SK-N-SH treated with all-trans-retinoic acid at 6 μM for 48 hours (cell line): ENCODE measurements around the gene LYVE1.

Source experiments
- ATAC-seq: fragments of 200-7000 bp; cut with Tn5 transposase; 3 replicates; pipeline ENCODE4 v1.9.1; 2020; ENCODE audit warnings: mild to moderate bottlenecking, moderate library complexity
- BACH2 ChIP-seq: fragments of 250-450 bp; sonication (Bioruptor Pico); IDR thresholded peaks from 2 replicates; pipeline ENCODE4 v1.9.0; 2021; ENCODE audit warnings: mild to moderate bottlenecking, borderline replicate concordance
- CREB5 ChIP-seq: fragments of 250-450 bp; sonication (Bioruptor Pico); IDR thresholded peaks from 2 replicates; pipeline ENCODE4 v1.5.1; 2020; ENCODE audit warnings: low read depth, mild to moderate bottlenecking, moderate library complexity
- CSDC2 ChIP-seq: fragments of 250-450 bp; sonication (Bioruptor Pico); IDR thresholded peaks from 2 replicates; pipeline ENCODE4 v1.5.0; 2020; ENCODE audit warnings: mild to moderate bottlenecking, moderate library complexity
- CSRNP3 ChIP-seq: fragments of 250-450 bp; sonication (Bioruptor Pico); IDR thresholded peaks from 2 replicates; pipeline ENCODE4 v1.5.1; 2021; ENCODE audit warnings: mild to moderate bottlenecking, moderate library complexity
- GLIS3 ChIP-seq: fragments of 250-450 bp; sonication (Bioruptor Pico); IDR thresholded peaks from 2 replicates; pipeline ENCODE4 v1.5.0; 2020; ENCODE audit warnings: mild to moderate bottlenecking, moderate library complexity
- ISL1 ChIP-seq: fragments of 250-450 bp; sonication (Bioruptor Pico); IDR thresholded peaks from 2 replicates; pipeline ENCODE4 v2.1.2; 2022; ENCODE audit warnings: mild to moderate bottlenecking, moderate library complexity
- OSR1 ChIP-seq: fragments of 250-450 bp; sonication (Bioruptor Pico); IDR thresholded peaks from 2 replicates; pipeline ENCODE4 v1.8.0; 2022; ENCODE audit warnings: moderate library complexity, mild to moderate bottlenecking, inconsistent platforms
- PATZ1 ChIP-seq: fragments of 250-450 bp; sonication (Bioruptor Pico); IDR thresholded peaks from 2 replicates; pipeline ENCODE4 v1.8.0; 2020; ENCODE audit warnings: mild to moderate bottlenecking, moderate library complexity, borderline replicate concordance
- POU6F1 ChIP-seq: fragments of 250-450 bp; sonication (Bioruptor Pico); IDR thresholded peaks from 2 replicates; pipeline ENCODE4 v1.8.0; 2021; ENCODE audit warnings: low read depth, mild to moderate bottlenecking, moderate library complexity, borderline replicate concordance
- PPARA ChIP-seq: fragments of 250-450 bp; sonication (Bioruptor Pico); IDR thresholded peaks from 2 replicates; pipeline ENCODE4 v1.5.0; 2020; ENCODE audit warnings: mild to moderate bottlenecking, borderline replicate concordance
- RARB ChIP-seq: fragments of 250-450 bp; sonication (Bioruptor Pico); IDR thresholded peaks from 2 replicates; pipeline ENCODE4 v1.8.0; 2021; ENCODE audit warnings: mild to moderate bottlenecking, moderate library complexity
- SNAI2 ChIP-seq: fragments of 250-450 bp; sonication (Bioruptor Pico); IDR thresholded peaks from 2 replicates; pipeline ENCODE4 v1.5.0; 2020; ENCODE audit warnings: mild to moderate bottlenecking, moderate library complexity
- TCF4 ChIP-seq: fragments of 250-450 bp; sonication (Bioruptor Pico); IDR thresholded peaks from 2 replicates; pipeline ENCODE4 v1.8.0; 2021; ENCODE audit warnings: mild to moderate bottlenecking, moderate library complexity, borderline replicate concordance
- TOX ChIP-seq: fragments of 250-450 bp; sonication (Bioruptor Pico); IDR thresholded peaks from 2 replicates; pipeline ENCODE4 v1.8.0; 2021; ENCODE audit warnings: mild to moderate bottlenecking, moderate library complexity, borderline replicate concordance
- TSHZ2 ChIP-seq: fragments of 250-450 bp; sonication (Bioruptor Pico); IDR thresholded peaks from 2 replicates; pipeline ENCODE4 v1.5.0; 2020; ENCODE audit warnings: mild to moderate bottlenecking, moderate library complexity
- ZC3H10 ChIP-seq: fragments of 250-450 bp; sonication (Bioruptor Pico); IDR thresholded peaks from 2 replicates; pipeline ENCODE4 v1.5.1; 2021; ENCODE audit warnings: mild to moderate bottlenecking, moderate library complexity
- ZFP3 ChIP-seq: fragments of 250-450 bp; sonication (Bioruptor Pico); IDR thresholded peaks from 2 replicates; pipeline ENCODE4 v1.5.0; 2020; ENCODE audit warnings: mild to moderate bottlenecking, moderate library complexity
- ZFP30 ChIP-seq: fragments of 450-650 bp; formaldehyde crosslinking; IDR thresholded peaks from 2 replicates; pipeline ENCODE4 v1.5.0; 2022; ENCODE audit warnings: mild to moderate bottlenecking, moderate library complexity
- ZNF565 ChIP-seq: fragments of 450-650 bp; formaldehyde crosslinking; conservative IDR thresholded peaks from 2 replicates; pipeline ENCODE4 v1.5.0; 2020; ENCODE audit warnings: low read depth, mild to moderate bottlenecking, moderate library complexity
- ZNF70 ChIP-seq: fragments of 450-650 bp; formaldehyde crosslinking; IDR thresholded peaks from 2 replicates; pipeline ENCODE4 v1.5.0; 2020; ENCODE audit warnings: mild to moderate bottlenecking, moderate library complexity
- ZNF8 ChIP-seq: fragments of 450-650 bp; formaldehyde crosslinking; IDR thresholded peaks from 2 replicates; pipeline ENCODE4 v1.5.0; 2020; ENCODE audit warnings: mild to moderate bottlenecking, moderate library complexity

LYVE1 gene

GRCh38 chr11:10566257-10566957, 2.1 kb downstream of the LYVE1 start:
- no peak for TF ChIP-seq ISL1 (CRISPR knock-in tag)
- TF ChIP-seq ZFP30 (CRISPR knock-in tag) = no peak
- TF ChIP-seq PATZ1 (CRISPR knock-in tag) = no peak
- TF ChIP-seq CREB5 (CRISPR knock-in tag) = no peak
- no peak for TF ChIP-seq BACH2 (CRISPR knock-in tag)
- ATAC-seq = no peak

GRCh38 chr11:10565493-10565892, 3.0 kb downstream of the LYVE1 start:
- TF ChIP-seq ZNF565 (CRISPR knock-in tag) = no peak
- no peak for TF ChIP-seq ZFP30 (CRISPR knock-in tag)
- no peak for TF ChIP-seq TOX (CRISPR knock-in tag)
- no peak for TF ChIP-seq ZNF8 (CRISPR knock-in tag)
- TF ChIP-seq TSHZ2 (CRISPR knock-in tag) = no peak
- TF ChIP-seq CSDC2 (CRISPR knock-in tag) = no peak
- no peak for TF ChIP-seq SNAI2 (CRISPR knock-in tag)
- no peak for TF ChIP-seq TCF4 (CRISPR knock-in tag)
- no peak for ATAC-seq

- TF ChIP-seq TOX (CRISPR knock-in tag) (no peak), ZFP3 (CRISPR knock-in tag) (no peak), RARB (CRISPR knock-in tag) (no peak), ZNF70 (CRISPR knock-in tag) (no peak), SNAI2 (CRISPR knock-in tag) (no peak), CSRNP3 (CRISPR knock-in tag) (no peak), ZNF8 (CRISPR knock-in tag) (no peak), GLIS3 (CRISPR knock-in tag) (no peak), ZFP30 (CRISPR knock-in tag) (no peak), BACH2 (CRISPR knock-in tag) (no peak)
- ATAC-seq = no peak
Observed at GRCh38 chr11:10564696-10565318, 3.7 kb downstream of the LYVE1 start.

GRCh38 chr11:10564030-10564429, 4.4 kb downstream of the LYVE1 start:
- ATAC-seq = no peak
- no peak for TF ChIP-seq ZNF565 (CRISPR knock-in tag)
- no peak for TF ChIP-seq TOX (CRISPR knock-in tag)
- no peak for TF ChIP-seq ISL1 (CRISPR knock-in tag)
- TF ChIP-seq ZFP30 (CRISPR knock-in tag) = no peak
- TF ChIP-seq ZNF70 (CRISPR knock-in tag) = no peak
- no peak for TF ChIP-seq POU6F1 (CRISPR knock-in tag)
- TF ChIP-seq ZC3H10 = no peak
- no peak for TF ChIP-seq CSDC2 (CRISPR knock-in tag)
- TF ChIP-seq PPARA (CRISPR knock-in tag) = no peak
- TF ChIP-seq BACH2 (CRISPR knock-in tag) = no peak
- no peak for TF ChIP-seq OSR1 (CRISPR knock-in tag)
- TF ChIP-seq CSRNP3 (CRISPR knock-in tag) = no peak
- no peak for TF ChIP-seq RARB (CRISPR knock-in tag)
- TF ChIP-seq CREB5 (CRISPR knock-in tag) = no peak
